Measurements from ENCODE around the gene SLC43A3. TPM values are rescaled to one million over a fixed set of nuclear protein-coding genes. Genes with fewer than 3 reads are reported as not detected.

The SLC43A3 gene
- total RNA-seq, 1 experiment from 2014 or later: 8.6 TPM

GRCh38 chr11:57357856-57358255 is 69.1 kb downstream of the SLC43A3 start:
- TF ChIP-seq POLR2AphosphoS5 (IDR thresholded peaks at IDR 0.05; ENCODE audit: low read depth, low read length) (no peak), CTCF (IDR thresholded peaks at IDR 0.05) (no peak), TCF7L2 (IDR thresholded peaks at IDR 0.05; ENCODE audit: low read depth, low read length) (no peak), SIN3A (IDR thresholded peaks at IDR 0.05; ENCODE audit: borderline replicate concordance, insufficient read depth, low read depth, low read length) (no peak)
- TF ChIP-seq, protein P1, sequence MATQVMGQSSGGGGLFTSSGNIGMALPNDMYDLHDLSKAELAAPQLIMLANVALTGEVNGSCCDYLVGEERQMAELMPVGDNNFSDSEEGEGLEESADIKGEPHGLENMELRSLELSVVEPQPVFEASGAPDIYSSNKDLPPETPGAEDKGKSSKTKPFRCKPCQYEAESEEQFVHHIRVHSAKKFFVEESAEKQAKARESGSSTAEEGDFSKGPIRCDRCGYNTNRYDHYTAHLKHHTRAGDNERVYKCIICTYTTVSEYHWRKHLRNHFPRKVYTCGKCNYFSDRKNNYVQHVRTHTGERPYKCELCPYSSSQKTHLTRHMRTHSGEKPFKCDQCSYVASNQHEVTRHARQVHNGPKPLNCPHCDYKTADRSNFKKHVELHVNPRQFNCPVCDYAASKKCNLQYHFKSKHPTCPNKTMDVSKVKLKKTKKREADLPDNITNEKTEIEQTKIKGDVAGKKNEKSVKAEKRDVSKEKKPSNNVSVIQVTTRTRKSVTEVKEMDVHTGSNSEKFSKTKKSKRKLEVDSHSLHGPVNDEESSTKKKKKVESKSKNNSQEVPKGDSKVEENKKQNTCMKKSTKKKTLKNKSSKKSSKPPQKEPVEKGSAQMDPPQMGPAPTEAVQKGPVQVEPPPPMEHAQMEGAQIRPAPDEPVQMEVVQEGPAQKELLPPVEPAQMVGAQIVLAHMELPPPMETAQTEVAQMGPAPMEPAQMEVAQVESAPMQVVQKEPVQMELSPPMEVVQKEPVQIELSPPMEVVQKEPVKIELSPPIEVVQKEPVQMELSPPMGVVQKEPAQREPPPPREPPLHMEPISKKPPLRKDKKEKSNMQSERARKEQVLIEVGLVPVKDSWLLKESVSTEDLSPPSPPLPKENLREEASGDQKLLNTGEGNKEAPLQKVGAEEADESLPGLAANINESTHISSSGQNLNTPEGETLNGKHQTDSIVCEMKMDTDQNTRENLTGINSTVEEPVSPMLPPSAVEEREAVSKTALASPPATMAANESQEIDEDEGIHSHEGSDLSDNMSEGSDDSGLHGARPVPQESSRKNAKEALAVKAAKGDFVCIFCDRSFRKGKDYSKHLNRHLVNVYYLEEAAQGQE (IDR thresholded peaks at IDR 0.05; ENCODE audit: insufficient read depth in 1 of 2, low read depth in 2 of 2, low read length in 1 of 2): no peak
- no TSS peak for BruUV-seq (replicated peaks)
- in situ Hi-C loops (cut with HindIII; ENCODE audit: low pct_unique_long_range_greater_than_20kb, low sequenced_read_pairs) (no loop called here), intact Hi-C loops (cut with micrococcal nuclease; ENCODE audit: unreplicated experiment) (no loop called here)
- Histone ChIP-seq H3K27me3 (ENCODE audit: control insufficient read depth, insufficient read depth, low read length) (no peaks in the 10 kb centered on the region), H3K9me3 (ENCODE audit: control insufficient read depth, insufficient read depth, low read depth, low read length) (no peaks in the 10 kb centered on the region), H3K36me3 (ENCODE audit: control insufficient read depth, insufficient read depth, low read length) (no peaks in the 10 kb centered on the region), H3K27ac (ENCODE audit: low read length) (no peak overlapping the region), H3K4me1 (ENCODE audit: control insufficient read depth, insufficient read depth, low read length) (0 out of 2 replicates have a peak, but pooled peaks cover 7% of the 10 kb centered on the region), H3K4me3 (ENCODE audit: low read depth in 2 of 2, low read length in 2 of 2) (no peak overlapping the region)
- POLR2A ChIA-PET: no interaction called here
- ATAC-seq (no peak), DNase-seq (ENCODE audit: low read depth, low spot score) (no peak)
- CTCF ChIA-PET: interaction anchor here (0.6 kb wide), 1 partner anchor 78 kb away, joined by 4 read pairs; no protein-coding TSS in a partner anchor

DNA sequence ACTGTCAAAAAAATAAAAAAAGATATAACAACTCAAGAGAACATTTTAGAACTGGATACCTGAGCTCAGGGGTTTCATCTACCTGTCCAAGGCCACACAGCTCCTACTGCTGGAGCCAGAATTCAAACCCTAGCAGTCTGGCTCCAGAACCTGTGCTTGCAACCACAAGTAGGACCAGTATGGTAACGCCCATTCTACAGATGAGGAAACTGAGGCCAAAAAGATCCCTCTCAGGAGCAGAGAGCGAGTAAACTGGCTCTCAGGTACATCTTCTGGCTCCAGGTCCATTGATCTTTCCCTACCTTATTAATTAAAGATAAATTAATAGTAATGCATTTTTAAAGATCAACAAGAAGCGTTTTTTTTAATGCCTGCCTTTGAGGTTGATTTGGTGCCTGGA is 69.6 kb downstream of the SLC43A3 start:
- no TSS peak for BruUV-seq (replicated peaks)
- H3K27ac ChIP-seq (ENCODE audit: low read length): no peak overlapping the region
- ChIA-PET CTCF (interaction anchor here (0.6 kb wide), 1 partner anchor 79 kb away, joined by 4 read pairs; no protein-coding TSS in a partner anchor), POLR2A (no interaction called here)
- H3K4me3 ChIP-seq (ENCODE audit: low read depth in 2 of 2, low read length in 2 of 2): no peak overlapping the region
- DNase-seq (ENCODE audit: low read depth, low spot score): no peak
- in situ Hi-C loops (cut with HindIII; ENCODE audit: low pct_unique_long_range_greater_than_20kb, low sequenced_read_pairs) (no loop called here), intact Hi-C loops (cut with micrococcal nuclease; ENCODE audit: unreplicated experiment) (no loop called here)
- no peaks in the 10 kb centered on the region for H3K27me3 ChIP-seq (ENCODE audit: control insufficient read depth, insufficient read depth, low read length)
- no peak for ATAC-seq
- TF ChIP-seq TCF7L2 (IDR thresholded peaks at IDR 0.05; ENCODE audit: low read depth, low read length) (no peak), SIN3A (IDR thresholded peaks at IDR 0.05; ENCODE audit: borderline replicate concordance, insufficient read depth, low read depth, low read length) (no peak), POLR2AphosphoS5 (IDR thresholded peaks at IDR 0.05; ENCODE audit: low read depth, low read length) (no peak)
- TF ChIP-seq, protein P1 (IDR thresholded peaks at IDR 0.05; ENCODE audit: insufficient read depth in 1 of 2, low read depth in 2 of 2, low read length in 1 of 2): no peak
- H3K36me3 ChIP-seq (ENCODE audit: control insufficient read depth, insufficient read depth, low read length): no peaks in the 10 kb centered on the region
- H3K4me1 ChIP-seq (ENCODE audit: control insufficient read depth, insufficient read depth, low read length): 0 out of 2 replicates have a peak, but pooled peaks cover 7% of the 10 kb centered on the region
- H3K9me3 ChIP-seq (ENCODE audit: control insufficient read depth, insufficient read depth, low read depth, low read length): no peaks in the 10 kb centered on the region

Other genes starting within 250 kb of the SLC43A3 start
- not detected for gene LRRC55, start 245.2 kb downstream of the SLC43A3 start, total RNA-seq (2021; ENCODE audit: unreplicated experiment)
- gene APLNR, start 189.9 kb downstream of the SLC43A3 start, total RNA-seq (2021; ENCODE audit: unreplicated experiment): not detected
- 94.6 TPM for gene TNKS1BP1, start 102.2 kb downstream of the SLC43A3 start, total RNA-seq (2021; ENCODE audit: unreplicated experiment)
- gene SSRP1, start 91.2 kb downstream of the SLC43A3 start, total RNA-seq (2021; ENCODE audit: unreplicated experiment): 173 TPM
- gene P2RX3, start 88.8 kb downstream of the SLC43A3 start, total RNA-seq (2021; ENCODE audit: unreplicated experiment): not detected
- not detected for gene PRG3, start 46.0 kb downstream of the SLC43A3 start, total RNA-seq (2021; ENCODE audit: unreplicated experiment)
- not detected for gene PRG2, start 36.5 kb downstream of the SLC43A3 start, total RNA-seq (2021; ENCODE audit: unreplicated experiment)
- 0.90 TPM for gene RTN4RL2, start 33.4 kb upstream of the SLC43A3 start, total RNA-seq (2021; ENCODE audit: unreplicated experiment)
- gene SLC43A1, start 88.6 kb upstream of the SLC43A3 start, total RNA-seq (2021; ENCODE audit: unreplicated experiment): 2.0 TPM
- 152 TPM for gene TIMM10, start 103.6 kb upstream of the SLC43A3 start, total RNA-seq (2021; ENCODE audit: unreplicated experiment)
- gene SMTNL1, start 110.5 kb upstream of the SLC43A3 start, total RNA-seq (2021; ENCODE audit: unreplicated experiment): not detected
- gene UBE2L6, start 140.6 kb upstream of the SLC43A3 start, total RNA-seq (2021; ENCODE audit: unreplicated experiment): 19.1 TPM
- 1.3 TPM for gene SERPING1, start 170.6 kb upstream of the SLC43A3 start, total RNA-seq (2021; ENCODE audit: unreplicated experiment)
- not detected for gene YPEL4, start 222.8 kb upstream of the SLC43A3 start, total RNA-seq (2021; ENCODE audit: unreplicated experiment)
- 17.7 TPM for gene CLP1, start 230.6 kb upstream of the SLC43A3 start, total RNA-seq (2021; ENCODE audit: unreplicated experiment)
- 80.6 TPM for gene ZDHHC5, start 241.0 kb upstream of the SLC43A3 start, total RNA-seq (2021; ENCODE audit: unreplicated experiment)

Measured in Panc1 (cell line).